Activated T-helper 1 cell treated with Interleukin-2 at 50 U/mL for 16 hours (primary cell): ENCODE data around the gene DMD.

ENCODE experiments used
- DNase-seq: peaks from one replicate; pipeline ENCODE4 v3.0.0-alpha.2; 2020; ENCODE audit warnings: low read depth

DMD gene

GRCh38 chrX:31706466-31706865 lies 1504.9 kb downstream of the DMD start:
- DNase-seq = no peak

DNA sequence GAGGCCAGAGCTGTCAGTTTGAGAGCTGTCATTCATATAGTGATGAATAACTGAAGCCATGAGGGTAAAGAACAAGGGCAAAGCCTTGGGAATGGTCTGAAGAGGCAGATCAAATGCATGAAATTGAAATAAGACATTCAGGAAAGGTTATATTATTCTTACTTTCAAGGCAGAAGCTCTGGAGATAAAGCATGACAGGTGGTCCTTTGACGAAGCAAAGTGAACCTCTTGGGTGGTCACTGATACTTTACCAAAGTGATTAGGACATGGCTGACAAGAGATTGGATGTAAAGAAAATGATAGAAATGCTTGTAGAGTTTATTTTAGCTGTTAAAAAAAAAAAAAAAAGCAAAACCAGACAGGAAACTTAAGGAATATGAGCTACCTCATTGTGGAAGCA lies 1505.5 kb downstream of the DMD start:
- no peak for DNase-seq

GRCh38 chrX:31704938-31705337 lies 1506.4 kb downstream of the DMD start:
- DNase-seq = no peak

- no peak for DNase-seq
Observed at GRCh38 chrX:31702222-31702621, 1509.1 kb downstream of the DMD start.

DNA sequence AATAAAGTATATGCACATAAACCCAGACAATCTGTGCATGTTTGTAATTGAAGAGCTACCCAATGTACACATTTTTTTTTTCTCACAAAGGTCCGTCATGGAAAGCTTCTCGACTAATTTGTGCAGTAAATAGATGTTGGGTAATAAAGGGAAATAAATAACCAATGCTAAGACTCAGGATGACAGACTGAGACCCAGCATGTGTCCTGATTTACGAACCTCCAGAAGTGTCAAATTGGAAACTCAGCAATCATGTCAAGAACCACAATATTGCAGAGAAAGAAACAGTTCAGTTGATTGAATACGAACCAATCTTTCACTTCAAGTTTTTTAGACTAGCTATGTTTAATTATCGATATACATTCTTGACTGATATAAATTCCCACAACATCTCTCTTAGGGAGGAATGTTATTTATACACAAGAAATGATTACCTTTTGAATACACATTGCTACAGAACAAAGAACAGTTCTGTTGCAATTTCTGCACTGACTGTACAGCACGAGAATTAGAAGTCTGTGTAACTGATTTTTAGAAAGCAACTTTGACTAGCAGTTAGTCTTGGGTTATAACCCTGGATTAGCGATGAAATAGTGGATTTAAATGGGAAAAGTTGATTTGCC lies 1513.9 kb downstream of the DMD start:
- DNase-seq = no peak

GRCh38 chrX:31679861-31680260 lies 1531.5 kb downstream of the DMD start:
- DNase-seq = no peak

DNA sequence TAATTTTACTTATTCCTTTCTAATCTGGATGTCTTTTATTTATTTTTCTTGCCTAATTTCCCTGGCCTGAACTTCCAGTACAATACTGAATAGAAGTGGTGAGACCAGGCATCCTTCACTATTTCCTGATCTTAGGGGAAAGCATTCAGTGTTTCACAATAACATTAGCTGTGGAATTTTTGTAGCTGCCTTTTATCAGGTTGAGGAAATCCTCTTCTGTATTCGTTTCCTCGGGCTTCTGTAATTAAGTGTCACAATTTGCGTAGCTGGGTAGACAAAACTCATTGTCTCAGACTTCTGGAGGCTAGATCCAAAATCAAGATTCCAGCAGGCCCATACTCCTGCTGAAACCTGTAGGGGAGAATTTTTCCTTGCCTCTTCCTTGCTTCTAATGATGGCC lies 1541.1 kb downstream of the DMD start:
- DNase-seq = no peak

DNA sequence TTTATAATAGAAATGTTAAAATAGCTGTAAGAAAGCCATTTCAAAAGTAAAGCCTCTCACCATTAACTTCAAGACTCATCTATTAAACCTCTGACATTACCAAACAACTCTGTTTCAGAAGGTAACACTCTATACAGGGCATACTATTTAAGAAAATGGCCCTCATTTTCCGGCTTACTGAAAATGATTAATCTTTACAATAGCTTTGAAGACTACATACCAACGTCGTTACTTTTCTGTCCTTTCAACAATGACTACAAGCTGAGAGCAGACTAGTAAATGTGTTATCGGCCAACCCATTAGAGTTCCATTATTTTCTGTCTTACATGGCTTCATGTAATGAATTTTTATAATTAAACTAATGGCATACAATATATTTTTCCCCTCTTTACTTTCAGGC lies 1545.9 kb downstream of the DMD start:
- DNase-seq = no peak

GRCh38 chrX:31663172-31663571 lies 1548.2 kb downstream of the DMD start:
- DNase-seq = no peak

- DNase-seq = no peak
Observed at GRCh38 chrX:31661280-31661810, 1550.0 kb downstream of the DMD start.

DNA sequence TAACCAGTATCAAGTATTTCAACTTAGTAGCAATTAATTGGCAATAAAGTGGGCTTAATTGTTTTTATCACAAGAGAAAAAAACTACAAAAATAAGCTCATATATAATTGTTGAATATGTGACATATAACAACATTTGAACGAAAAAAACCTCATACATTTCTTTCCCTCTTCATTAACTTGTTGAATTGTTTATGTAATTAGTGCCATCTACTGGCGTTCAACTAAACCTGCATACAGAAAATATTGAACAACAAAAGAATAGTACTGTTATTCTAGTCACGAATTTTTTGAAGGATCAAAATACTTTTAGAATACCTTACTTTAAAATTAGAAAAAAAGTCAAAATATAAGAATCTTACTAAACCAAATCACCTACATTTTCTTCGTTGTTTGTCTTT lies 1553.0 kb downstream of the DMD start:
- DNase-seq = no peak

GRCh38 chrX:31656013-31656412 lies 1555.3 kb downstream of the DMD start:
- DNase-seq = no peak

GRCh38 chrX:31653422-31653821 lies 1557.9 kb downstream of the DMD start:
- DNase-seq = no peak

DNA sequence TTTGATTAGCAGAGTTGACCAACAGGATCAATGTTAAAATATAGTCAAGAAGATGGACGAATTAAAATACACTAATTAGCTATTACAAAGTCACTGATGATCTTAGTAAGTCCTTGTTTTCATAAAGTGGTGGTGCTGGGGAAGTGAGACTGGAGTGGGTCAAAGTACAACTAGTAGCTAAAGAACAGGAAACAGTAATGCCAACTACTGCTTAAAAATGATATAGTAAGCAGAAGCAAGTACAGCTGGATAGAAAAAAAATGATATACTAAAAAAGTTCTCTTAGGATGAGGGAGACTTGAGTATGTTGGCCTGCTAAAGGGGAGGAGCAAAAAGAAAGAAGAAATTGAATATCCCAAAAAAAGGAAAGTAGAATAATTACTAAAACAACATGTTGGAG lies 1558.7 kb downstream of the DMD start:
- DNase-seq = no peak

DNA sequence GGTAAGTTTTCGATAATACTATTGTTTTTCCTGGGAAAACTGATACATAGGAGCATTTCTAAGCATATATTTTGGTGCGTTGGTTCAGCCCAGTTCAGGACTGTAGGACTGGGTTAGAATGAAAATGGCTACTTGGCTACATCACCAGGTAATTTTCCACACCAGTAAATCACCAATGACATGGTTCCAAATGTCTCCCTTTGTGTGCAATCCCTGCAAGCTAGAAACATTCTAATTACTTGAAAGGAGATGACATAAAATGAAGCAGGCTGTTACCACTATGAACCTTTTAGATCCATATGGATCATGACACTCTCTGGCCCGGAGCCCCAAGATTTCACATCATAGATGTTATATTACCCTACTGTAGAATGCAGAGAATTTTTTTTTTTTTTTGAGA lies 1562.1 kb downstream of the DMD start:
- no peak for DNase-seq

DNA sequence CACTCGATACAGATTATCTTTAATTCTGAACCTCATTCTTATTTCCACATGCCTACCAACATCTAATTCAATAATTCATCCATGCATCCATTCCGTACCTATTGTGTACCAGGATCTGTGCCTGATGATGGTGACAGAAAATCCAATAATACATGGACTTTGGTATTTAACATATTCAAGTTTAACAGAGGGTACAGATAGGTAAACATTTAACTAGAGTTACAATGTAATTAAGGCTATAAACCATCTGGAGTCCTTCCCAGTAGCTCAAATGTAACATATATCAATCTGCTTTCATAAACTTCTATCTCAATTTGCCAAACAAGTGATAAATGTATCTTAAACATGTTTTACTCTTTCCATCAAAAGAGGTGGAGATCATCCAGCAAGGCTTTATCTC lies 1578.0 kb downstream of the DMD start:
- DNase-seq = no peak

DNA sequence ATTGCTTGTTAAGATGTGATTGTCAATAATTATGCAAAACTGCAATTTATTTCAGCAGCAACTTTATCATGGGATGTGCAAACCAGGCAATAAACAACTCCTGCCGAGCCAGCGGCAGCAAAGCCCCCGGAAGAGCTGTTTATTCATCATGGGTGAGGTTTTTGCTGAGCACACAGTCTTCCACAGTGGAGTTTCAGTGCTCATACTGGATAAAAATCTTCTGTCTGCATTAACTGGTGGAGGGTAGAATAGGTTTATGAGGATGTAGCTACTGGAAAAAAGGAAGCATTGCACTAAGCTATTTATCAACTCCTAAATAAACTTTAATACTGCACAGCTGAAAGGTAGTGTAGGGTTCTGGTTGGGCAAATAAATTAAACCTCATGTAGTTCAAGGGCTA lies 1582.2 kb downstream of the DMD start:
- DNase-seq = no peak

DNA sequence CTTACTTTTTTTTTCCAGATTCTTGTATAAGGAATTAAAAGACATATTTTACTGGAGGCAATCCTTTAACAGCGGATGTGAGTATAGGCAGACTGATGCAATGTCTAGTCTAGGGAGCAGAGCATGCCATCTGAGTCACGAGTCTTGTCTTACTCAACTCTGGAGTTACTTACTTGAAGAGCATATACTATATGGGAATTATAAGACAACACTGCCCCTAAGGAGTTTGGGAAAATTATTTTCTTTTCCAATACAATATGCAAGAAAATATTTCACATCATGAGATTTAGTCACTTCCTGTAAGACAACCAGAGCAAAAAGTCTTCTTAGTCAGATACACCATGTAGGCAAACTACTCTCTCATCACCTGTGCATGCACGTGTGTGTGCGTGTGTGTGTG lies 1602.2 kb downstream of the DMD start:
- DNase-seq = no peak

DNA sequence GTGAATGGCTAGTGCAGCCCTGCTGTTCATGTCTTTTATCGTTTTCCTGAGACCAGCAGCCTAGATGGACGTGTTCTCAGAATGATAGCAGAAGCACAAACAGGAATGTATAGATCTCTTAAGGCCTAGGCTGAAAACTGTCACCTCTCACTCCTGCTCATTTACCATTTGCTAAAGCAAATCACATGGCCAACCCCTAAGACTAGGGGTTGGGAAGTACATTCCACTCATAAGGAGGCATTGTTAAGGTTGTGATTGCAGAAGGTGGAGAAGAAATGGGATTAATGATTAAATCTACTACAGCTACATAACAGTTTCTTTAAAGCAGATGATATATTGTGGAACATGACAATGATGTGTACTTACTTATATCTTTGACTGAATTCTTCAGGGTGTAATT lies 1602.7 kb downstream of the DMD start:
- DNase-seq = no peak

DNA sequence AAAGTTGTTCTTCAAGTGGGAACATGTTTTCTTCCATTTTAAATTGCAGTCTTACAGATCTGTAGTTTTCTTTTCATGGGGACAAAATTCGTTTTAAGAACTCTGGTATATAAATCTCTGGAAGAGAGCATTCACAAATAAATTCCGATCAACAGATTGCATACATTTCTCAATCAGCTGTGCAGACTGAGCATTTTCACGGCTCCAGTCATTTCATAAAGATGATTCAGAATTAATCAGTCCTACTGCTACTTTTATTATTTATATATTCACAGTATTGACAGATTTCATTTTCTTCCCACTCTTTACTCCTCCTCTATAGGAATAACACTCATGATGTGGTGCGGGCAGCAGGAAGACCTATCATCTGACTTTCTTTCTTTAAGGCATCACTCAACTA lies 1604.6 kb downstream of the DMD start:
- no peak for DNase-seq

GRCh38 chrX:31604629-31605221 lies 1606.6 kb downstream of the DMD start:
- no peak for DNase-seq

GRCh38 chrX:31603411-31604120 lies 1607.8 kb downstream of the DMD start:
- DNase-seq = no peak

DNA sequence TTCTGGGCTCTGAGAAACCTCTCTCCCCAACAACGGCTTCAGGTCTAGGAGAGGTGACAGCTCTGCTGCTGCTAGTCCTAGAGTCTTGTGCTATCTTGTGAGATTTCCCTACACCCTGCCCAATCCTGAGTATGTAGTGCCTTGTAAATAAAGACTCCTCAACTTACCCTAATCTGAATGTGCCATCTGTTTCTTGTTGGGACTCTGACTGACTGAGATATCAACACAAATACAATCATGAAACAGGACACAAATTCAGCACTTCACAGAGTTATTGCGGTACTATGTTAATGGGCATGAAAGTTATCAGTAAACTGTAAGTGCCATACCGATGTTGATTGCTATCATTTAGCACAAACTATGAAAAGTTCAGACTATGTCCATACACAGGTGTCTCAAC lies 1610.5 kb downstream of the DMD start:
- DNase-seq = no peak

DNA sequence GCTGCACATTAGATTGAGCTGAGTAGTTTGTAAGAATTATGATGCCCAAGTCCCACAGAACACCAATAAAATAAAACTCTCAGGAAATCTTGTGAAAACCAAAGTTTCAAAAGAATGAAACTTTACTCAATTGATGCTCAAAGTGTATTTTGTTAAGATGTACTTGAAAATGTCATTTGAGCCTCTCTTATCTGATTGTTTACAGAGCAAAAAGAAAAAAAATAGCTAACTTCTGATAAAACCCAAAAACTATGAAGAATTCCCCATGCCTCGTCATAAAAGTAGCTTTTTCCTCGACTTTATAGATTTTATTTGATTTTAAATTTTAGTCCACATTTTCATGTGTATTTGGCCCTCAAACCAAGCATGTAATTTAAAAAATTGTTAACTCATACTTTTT lies 1618.0 kb downstream of the DMD start:
- DNase-seq = no peak
